ENCODE measurements around the gene APOO.

Gene APOO

DNA sequence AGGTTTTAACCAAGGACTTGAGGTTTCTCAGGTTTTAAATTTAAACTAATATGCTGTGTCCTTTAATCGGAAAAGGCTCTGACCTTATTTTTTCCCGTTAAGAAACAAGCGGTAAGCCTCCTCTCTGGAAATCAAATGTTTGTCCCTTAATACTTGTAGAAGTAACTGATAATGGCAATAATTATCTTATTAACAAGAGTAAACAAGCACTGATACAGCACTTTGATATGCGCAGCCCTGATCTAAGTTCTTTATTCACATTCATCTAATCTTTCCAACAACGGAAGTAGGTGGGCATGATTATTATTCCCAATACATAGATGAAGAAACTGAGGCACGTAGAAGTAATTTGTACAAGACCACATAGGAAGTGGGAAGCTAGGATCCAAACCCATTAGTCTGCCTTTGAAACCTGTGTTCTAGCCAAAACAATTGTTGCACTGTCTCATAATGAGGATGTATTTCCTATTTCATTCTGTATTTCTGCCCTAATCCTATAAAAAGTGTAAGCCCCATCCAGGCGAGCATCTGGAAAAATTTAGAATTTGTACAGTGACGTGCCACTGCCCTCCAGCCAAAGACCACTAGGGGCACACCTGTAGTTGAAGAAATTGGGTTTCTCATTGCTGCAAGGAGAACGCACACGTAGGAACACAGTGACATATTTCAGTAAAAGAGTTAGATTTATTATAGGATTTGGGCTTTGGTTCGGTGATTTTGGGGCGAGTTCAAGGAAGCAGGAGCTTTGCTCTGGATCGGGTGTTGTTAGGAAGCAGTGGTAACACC lies 674 bp upstream of the APOO start:
- TF ChIP-seq, protein P1, sequence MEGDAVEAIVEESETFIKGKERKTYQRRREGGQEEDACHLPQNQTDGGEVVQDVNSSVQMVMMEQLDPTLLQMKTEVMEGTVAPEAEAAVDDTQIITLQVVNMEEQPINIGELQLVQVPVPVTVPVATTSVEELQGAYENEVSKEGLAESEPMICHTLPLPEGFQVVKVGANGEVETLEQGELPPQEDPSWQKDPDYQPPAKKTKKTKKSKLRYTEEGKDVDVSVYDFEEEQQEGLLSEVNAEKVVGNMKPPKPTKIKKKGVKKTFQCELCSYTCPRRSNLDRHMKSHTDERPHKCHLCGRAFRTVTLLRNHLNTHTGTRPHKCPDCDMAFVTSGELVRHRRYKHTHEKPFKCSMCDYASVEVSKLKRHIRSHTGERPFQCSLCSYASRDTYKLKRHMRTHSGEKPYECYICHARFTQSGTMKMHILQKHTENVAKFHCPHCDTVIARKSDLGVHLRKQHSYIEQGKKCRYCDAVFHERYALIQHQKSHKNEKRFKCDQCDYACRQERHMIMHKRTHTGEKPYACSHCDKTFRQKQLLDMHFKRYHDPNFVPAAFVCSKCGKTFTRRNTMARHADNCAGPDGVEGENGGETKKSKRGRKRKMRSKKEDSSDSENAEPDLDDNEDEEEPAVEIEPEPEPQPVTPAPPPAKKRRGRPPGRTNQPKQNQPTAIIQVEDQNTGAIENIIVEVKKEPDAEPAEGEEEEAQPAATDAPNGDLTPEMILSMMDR (IDR thresholded peaks at IDR 0.05), result peak; percentile 36
- Histone ChIP-seq H3K79me2 (no peaks in the 10 kb centered on the region), H2AFZ (peak overlapping the region; percentile 92), H3K36me3 (ENCODE audit: control insufficient read depth, insufficient read depth, low read length) (no peaks in the 10 kb centered on the region), H3K27ac (peak overlapping the region; percentile 94), H3K4me1 (peaks cover 7% of the 10 kb centered on the region), H3K9me3 (ENCODE audit: control insufficient read depth, low read length) (no peaks in the 10 kb centered on the region), H3K4me3 (ENCODE audit: low read depth, low read length) (peak overlapping the region; percentile 71), H3K4me2 (ENCODE audit: low read length) (peak overlapping the region; percentile 62), H3K27me3 (ENCODE audit: control insufficient read depth, insufficient read depth, low read length) (no peaks in the 10 kb centered on the region), H3K9ac (no peak overlapping the region)

DNA sequence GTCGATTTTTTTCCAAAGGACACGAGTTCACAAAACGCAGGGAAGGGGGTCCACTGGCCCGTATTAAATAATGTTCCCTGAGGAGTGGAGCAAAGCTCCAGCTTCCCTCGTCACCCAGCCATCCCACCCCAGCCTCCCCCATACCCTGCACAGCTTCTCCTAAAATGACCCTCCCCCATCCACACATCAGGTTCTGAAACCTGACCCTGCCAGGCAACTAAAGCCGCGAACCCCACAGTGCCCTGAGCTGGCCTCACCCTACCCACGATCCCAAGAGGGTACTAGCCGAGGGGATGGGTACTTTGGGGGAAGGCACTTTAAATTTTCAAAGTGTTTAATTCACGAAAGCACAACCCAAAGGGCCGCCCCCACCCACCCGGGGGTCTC lies 634 bp downstream of the APOO start:
- Histone ChIP-seq H3K9me3 (ENCODE audit: control insufficient read depth, low read length) (no peaks in the 10 kb centered on the region), H2AFZ (peak overlapping the region; percentile 92), H3K27me3 (ENCODE audit: control insufficient read depth, insufficient read depth, low read length) (no peaks in the 10 kb centered on the region), H3K4me3 (ENCODE audit: low read depth, low read length) (peak overlapping the region; percentile 71), H3K79me2 (no peaks in the 10 kb centered on the region), H3K4me2 (ENCODE audit: low read length) (peak overlapping the region; percentile 71), H3K36me3 (ENCODE audit: control insufficient read depth, insufficient read depth, low read length) (no peaks in the 10 kb centered on the region), H3K9ac (peak overlapping the region; percentile 61), H3K27ac (peak overlapping the region; percentile 94), H3K4me1 (peaks cover 10% of the 10 kb centered on the region)
- TF ChIP-seq, protein P1 (IDR thresholded peaks at IDR 0.05), result no peak

DNA sequence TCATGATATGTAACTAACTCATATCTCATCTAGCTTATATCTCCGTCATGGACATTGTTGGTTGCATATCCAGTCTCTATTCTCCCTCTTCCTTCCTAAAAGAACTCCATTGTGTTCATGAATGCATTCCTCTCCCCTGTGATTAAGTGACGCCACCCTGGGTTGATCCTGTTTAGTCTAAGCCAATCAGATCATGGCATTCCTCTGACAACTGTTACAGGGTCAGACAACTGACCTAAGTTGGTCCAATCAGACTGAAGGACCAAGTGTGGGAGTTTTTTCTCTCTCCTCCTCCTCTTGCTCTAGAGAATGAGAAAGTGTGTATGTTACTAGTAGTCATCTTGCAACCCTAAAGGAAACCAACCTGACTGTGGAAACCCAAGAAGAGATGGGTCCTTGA lies 3.6 kb downstream of the APOO start:
- Histone ChIP-seq H3K9ac (no peak overlapping the region), H3K9me3 (ENCODE audit: control insufficient read depth, low read length) (no peaks in the 10 kb centered on the region), H2AFZ (no peak overlapping the region), H3K4me3 (ENCODE audit: low read depth, low read length) (no peak overlapping the region), H3K27ac (no peak overlapping the region), H3K79me2 (no peaks in the 10 kb centered on the region), H3K27me3 (ENCODE audit: control insufficient read depth, insufficient read depth, low read length) (no peaks in the 10 kb centered on the region), H3K4me2 (ENCODE audit: low read length) (no peak overlapping the region), H3K36me3 (ENCODE audit: control insufficient read depth, insufficient read depth, low read length) (no peaks in the 10 kb centered on the region), H3K4me1 (peaks cover 15% of the 10 kb centered on the region)
- TF ChIP-seq, protein P1 (IDR thresholded peaks at IDR 0.05), result no peak

DNA sequence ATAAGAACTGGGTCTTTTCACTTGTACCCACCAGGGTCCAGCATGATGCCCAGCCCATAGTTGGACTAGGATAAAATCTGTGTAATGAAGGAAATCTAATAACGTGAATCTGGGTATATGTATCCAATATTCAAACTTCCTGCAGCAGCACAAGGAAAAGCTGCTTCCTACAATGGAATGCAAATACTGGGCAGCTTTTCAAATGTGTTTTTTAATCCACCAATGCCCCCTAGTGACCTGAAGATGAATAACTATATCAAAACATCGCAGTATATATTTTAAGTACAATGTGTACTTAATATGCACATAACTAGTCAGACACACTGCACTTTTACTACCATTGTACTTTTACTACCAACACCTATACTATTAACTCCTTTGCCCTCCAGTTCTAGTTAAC lies 5.3 kb downstream of the APOO start:
- Histone ChIP-seq H3K4me1 (peaks cover 15% of the 10 kb centered on the region), H2AFZ (no peak overlapping the region), H3K27me3 (ENCODE audit: control insufficient read depth, insufficient read depth, low read length) (no peaks in the 10 kb centered on the region), H3K9ac (no peak overlapping the region), H3K36me3 (ENCODE audit: control insufficient read depth, insufficient read depth, low read length) (no peaks in the 10 kb centered on the region), H3K79me2 (no peaks in the 10 kb centered on the region), H3K9me3 (ENCODE audit: control insufficient read depth, low read length) (no peaks in the 10 kb centered on the region), H3K4me2 (ENCODE audit: low read length) (peak overlapping the region; percentile 4), H3K27ac (peak overlapping the region; percentile 60), H3K4me3 (ENCODE audit: low read depth, low read length) (no peak overlapping the region)
- TF ChIP-seq, protein P1 (IDR thresholded peaks at IDR 0.05), result peak; percentile 42

DNA sequence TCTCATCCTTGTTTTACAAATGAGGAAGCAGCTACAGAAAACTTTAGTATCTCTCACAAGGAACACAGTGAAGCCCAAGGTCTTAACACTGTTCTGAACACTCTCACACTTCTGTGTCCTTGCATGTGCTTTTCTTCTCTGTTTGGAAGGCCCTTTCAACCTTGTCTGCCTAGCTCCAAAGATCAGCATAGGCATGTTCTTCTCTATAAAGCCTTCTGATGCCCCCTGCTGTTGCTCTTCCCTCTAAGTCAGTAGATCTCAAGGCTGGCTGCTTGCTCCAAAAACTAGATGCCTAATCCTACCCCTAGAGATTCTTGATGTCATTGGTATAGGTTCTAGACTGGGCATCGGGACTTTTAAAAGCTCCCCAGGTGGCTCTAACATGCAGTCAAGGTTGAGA lies 5.9 kb downstream of the APOO start:
- TF ChIP-seq, protein P1 (IDR thresholded peaks at IDR 0.05), result peak; percentile 30
- H3K9me3 ChIP-seq (ENCODE audit: control insufficient read depth, low read length), result no peaks in the 10 kb centered on the region
- peaks cover 15% of the 10 kb centered on the region for H3K4me1 ChIP-seq
- H3K4me3 ChIP-seq (ENCODE audit: low read depth, low read length), result no peak overlapping the region
- peak overlapping the region; percentile 60 for H3K27ac ChIP-seq
- no peaks in the 10 kb centered on the region for H3K27me3 ChIP-seq (ENCODE audit: control insufficient read depth, insufficient read depth, low read length)
- H3K9ac ChIP-seq, result no peak overlapping the region
- peak overlapping the region; percentile 4 for H3K4me2 ChIP-seq (ENCODE audit: low read length)
- peak overlapping the region; percentile 50 for H2AFZ ChIP-seq
- H3K79me2 ChIP-seq, result no peaks in the 10 kb centered on the region
- no peaks in the 10 kb centered on the region for H3K36me3 ChIP-seq (ENCODE audit: control insufficient read depth, insufficient read depth, low read length)
